HS-5 (cell line): ENCODE results near the gene XXYLT1.

Source experiments
- DNase-seq: peaks from one replicate; pipeline ENCODE4 v3.0.0-alpha.2; 2012; ENCODE audit warnings: low read depth

Gene XXYLT1

DNA sequence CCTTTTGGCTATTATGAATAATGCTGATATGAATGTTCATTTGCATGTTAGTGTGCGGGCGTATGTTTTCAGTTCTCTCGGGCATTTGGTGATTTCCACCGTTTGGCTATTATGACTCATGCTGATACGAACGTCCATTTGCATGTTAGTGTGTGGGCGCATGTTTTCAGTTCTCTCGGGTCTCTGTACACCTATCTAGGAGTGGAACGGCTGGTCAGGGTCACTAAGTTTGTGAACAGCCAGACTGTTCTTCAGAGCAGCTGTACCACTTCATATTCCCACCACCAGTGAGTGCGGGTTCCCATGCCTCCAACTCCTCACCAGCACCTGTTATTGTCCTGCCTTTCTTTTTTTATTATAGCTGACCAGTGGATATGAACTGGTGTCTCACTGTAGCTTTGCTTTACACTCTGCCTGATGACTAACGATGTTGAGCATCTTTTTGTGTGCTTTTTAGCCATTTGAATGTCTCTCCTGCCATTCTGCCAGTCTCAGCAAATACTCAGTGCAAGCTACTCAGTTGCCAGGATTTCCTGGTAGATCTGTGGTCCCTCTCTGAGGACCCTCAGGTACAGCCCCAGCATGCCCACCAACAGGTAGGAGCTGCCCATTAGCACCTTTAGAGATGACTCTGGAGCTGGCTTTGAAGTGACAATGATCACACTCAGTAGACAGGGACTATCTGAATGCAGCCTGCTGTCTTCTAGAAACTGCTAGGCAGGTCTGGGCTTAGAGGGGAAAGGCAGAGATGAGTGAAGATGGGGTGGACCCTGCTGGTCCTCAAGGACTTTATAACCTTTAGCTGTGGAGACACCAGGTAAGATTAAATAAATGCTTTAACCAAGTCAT is 141.1 kb downstream of the XXYLT1 start:
- no peak for DNase-seq

DNA sequence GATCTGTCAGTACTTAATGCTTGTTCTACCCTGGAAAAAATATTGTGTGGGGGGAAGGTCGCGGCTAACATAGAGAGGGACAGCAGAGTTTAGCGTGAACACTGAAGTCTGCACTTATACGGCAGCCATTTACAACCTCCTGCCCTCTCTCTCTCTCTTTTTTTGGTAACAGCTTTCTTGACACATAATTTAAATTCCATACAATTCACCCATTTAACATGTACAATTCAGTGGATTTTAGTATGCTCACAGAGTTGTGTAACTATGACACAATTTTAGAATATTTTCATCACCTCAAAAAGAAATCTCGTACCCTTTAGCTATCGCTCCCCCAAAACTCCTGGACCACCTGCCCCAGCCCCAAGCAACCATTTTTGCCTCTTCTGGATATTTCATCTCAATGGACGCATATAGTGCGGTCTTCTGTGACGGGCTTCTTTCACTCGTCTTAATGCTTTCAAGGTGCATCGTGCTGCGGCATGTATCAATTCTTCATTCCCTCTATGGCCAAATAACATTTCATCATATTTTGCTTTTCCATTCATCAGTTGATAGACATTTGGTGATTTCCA is 141.8 kb downstream of the XXYLT1 start:
- DNase-seq, result no peak

DNA sequence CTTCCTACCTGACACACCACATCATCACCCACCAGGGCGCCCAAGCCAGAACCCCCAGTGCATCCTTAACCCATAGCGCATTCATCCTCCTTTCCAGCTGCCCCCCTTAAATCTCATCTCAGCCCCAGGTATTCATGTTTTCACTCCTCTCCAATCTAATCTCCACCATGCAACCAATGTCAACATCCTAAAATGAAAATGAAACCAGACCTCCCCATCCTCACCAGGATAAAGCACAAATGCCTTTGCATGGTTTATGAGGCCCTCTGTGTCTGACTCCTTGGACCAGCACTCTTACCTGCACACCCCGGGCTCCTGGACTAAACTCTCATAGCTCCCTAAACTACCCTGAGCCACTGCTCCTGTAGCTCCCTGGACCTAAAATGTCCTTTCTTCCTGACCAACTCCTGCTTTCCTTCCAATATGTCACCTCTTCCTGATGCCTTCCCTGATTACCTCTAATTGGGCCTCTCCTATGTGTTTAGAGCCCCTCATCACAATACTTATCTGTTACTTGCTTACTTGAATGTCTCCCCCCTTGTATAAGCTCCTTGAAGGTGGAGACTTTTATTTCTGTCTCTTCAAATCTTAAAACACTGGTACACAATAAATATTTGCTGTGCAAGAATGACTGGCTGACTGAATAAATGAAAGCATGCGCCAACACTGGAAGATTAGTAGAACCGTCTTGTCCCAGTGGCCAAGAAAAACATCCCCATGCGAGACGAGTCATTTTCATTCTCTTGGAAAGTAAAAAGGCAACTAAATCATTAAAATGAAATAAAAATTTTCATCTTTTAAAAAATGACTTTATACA is 142.5 kb downstream of the XXYLT1 start:
- no peak for DNase-seq

DNA sequence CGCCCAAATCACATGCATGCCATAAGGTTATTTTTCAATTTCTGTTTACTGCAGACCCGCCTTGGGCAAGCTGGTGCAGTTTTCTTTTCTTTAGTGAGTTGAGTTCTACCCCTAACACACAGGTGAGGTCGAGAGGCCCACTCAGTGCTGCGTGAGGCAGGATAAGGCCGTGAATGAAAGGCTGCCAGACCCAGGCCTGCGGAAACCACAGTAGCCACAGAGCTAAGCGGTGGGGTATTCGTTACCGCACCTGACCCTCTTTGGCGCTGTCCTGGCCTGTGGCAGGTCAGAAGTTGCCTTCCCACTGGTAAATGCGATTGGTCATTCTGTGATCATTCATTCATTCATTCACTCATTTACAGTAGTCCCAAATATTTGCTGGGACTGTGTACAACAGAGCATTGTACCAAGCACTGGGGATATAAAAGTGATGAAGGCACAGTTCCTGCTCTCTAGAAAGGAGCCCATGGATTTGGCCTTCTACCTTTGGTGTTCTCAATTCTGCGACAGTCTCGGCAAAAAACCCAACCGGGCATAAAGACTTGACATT is 144.8 kb downstream of the XXYLT1 start:
- no peak for DNase-seq

DNA sequence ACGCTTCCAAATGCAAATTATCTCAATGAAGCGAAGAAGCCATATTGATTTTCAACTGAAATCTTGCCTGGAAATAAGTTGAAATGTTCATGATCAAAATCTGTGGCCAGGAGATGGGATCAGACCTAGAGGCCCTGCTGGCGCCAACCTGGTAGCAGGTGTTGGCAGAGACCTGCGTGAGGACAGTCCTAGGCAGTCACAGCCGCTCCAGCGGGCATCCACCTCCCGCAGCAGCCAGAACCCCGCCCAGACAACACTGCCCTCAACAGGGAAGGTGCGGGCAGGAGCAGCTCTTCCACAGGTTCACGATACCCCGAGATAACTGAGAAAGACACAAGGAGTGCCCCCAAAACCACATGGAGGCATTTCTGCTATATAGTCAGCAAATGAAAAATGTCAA is 145.3 kb downstream of the XXYLT1 start:
- no peak for DNase-seq

DNA sequence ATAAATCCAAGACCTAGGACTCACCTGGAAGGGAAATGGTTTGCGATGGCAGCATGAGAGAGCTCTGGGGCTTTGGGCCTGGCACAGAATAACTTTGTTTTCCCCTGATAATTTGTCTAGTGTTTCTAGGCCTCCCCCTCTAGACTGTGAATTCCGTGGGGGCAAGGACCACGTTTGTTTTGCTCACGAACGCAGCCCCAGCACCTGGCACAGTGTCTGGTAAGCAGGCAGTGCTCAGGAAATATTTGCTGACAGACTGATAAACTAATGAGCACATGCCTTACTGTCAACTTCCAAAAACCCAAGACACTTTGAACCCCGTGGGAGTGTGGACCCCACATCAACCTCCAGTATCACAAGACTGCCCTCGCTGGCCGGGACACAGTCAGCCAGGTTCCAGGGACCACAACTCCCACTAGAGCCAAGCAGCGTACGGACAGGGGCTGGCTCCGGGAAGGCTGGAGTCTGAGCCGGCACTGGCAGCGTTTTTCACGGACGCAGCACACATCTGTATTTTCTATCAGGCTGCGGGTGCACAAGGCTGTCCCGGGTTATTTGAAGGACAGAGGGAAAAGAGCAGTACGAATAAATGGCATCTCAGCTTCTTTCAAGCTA is 146.5 kb downstream of the XXYLT1 start:
- no peak for DNase-seq

DNA sequence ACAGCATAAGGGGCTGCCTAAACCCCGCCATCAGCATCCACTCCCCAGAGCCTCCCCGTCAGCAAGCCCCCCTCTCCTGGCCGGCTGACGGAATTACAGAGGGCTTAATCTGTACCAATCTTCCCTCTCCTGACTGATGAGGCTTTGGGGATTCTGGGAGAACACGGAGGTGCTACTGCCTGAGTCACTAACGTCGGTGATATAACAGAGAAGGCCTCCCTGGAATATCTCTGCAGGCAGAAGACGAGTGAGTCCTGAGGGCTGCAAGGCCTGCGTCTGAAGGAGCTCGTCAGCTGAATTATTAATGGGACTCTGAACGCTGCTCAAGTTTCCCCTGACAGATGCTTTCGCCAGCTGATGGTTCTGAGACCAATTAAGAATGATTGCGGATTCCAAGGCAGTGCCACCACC is 147.7 kb downstream of the XXYLT1 start:
- no peak for DNase-seq

DNA sequence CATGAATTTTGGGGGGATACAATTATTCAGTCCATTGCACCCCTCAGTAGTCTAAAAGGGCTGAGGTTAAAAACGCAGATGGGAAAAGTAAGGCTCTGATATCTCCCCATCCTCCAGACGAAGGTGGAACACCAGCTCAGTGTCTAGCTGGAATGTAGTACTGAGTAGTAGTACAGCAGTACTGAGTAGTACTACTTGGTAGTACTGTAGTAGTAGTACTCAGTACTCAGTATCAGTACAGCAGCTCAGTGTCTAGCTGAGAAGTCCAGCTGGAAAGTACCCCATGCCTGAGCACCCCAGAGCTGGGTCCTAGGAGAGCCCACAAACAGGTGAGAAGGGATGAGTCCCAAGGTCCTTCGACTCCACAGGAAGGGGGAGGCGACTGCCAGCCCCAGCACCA is 148.7 kb downstream of the XXYLT1 start:
- no peak for DNase-seq

DNA sequence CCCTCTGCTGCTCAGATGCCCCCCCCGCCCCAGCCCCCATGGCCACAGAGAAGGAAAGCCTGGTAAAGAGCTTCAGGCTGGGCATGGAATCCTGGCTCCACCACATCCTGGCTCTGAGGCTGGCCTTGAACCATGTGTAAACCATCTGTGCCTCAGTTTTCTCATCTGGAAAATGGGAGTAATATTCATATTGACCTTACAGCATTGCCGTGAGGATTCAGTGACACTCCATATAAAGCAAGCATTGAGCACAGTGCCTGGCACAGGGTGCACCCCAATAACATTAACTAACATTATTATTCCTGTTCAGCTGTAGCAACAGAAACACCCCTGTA is 150.7 kb downstream of the XXYLT1 start:
- no peak for DNase-seq

DNA sequence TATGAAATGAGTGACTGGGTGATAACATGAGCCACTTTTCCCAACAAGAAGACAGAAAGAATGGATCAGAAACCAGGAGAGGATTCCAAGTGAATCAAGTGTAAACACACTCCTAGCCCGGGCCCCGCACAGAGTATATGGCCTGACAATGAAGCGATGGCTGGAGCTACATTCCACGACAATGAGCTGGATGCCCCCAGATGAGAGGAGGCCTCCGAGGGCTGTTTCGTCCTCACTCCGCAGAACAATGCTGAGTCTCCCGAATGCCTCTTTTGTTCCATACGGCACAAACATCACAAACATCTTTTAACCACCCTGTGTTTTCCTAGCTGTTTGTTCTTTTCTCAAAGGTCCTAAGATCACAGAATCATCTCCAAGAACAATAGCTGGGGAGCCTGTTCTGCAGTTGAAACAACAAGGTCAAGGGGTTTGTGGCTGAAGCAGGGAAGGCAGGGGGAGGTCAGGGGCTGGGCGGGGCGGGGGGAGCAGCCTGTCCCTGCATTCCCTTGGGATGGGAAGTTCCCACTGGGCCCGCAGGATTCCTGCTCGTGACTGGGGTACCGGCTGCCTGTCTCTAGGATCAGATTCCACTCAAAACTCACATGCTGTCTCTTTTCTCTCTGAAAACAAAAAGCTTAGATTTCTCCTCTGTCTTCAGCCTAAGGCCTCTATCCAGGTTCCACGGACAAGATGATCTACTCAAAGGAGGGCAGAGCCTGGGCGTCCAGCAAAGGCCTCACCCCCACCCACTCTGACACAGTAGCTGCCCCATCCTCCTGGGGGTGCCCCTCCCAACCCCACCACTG is 151.3 kb downstream of the XXYLT1 start:
- peak; percentile 56 for DNase-seq

DNA sequence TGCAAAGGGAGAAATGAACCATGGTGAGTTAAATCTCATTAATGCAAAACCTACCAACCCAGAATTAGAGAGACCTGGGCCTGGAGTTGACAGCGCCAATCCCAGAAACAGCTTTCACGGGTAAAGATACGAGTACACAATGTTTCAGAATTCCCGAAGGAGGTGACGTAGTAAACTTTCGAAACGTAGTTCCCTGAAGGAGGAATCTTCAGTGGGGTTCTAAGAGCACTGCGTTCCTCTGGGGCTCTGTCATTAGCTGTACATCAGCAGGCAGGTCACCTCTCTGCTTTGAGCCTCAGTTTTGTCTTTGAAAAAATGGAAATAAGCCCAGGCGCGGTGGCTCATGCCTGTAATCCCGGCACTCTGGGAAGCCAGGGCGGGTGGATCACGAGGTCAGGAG is 152.3 kb downstream of the XXYLT1 start:
- no peak for DNase-seq

DNA sequence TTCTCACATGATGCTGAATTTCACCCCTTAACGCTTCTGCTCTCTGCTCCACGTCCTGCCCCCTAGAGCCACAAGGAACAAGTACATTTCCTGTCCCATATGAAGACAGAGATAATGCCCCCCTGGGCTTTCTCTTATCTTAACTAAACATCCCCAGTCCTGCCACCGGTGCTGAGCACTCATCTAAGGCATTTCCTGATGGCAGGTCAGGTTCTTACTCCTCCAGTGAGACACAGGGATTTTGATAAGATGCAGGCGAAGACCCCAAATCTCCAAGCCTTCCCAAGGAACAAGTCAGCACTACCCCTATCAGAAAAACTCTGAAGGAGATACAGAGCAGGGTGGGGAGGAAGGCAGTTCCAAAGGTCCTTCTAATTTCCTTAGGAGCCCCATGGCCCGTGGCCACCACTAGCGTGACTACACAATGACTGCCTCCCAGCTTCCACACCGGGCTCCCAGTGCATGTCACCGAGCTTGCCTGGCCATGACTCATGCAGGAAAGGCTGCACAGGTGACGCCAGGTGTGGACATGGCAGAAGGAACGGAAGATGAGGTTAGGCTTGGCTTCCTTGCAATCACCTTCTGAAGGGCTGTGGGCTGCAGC is 152.9 kb downstream of the XXYLT1 start:
- DNase-seq, result no peak

DNA sequence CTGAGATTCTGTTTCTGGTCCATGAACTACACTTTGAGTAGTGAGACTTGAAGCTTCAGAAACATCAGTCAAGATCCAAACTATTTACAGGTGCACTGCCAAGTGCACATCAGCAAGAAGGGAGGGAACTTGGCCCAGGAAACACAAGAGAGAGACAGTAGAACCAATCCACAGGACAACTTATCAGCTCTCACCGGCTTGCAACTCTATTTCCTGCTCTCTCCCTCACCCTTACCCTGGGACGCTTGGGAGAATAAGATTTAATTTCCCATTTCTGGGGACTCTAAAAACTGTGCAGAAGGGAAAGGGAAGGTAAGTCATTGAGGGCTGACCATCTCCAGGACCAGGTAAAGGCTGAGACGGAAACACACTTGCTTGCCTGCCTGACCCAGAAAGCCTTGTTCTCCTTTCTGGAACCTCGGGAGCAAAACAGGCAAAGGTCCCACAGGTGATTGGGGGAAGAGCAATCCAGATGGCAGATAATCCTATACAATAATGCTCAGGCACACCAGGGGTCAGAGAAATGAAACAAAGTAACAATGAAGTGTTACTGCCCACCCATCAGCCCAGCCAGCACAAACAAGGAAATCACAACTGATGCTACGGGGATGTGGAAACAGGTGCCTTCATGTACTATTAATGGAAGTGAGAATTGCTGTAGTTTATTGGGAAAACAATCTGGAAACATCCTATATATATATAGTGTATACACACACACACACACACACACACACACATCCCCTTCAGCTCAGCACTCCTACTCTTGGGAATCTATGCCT is 154.4 kb downstream of the XXYLT1 start:
- DNase-seq, result no peak

DNA sequence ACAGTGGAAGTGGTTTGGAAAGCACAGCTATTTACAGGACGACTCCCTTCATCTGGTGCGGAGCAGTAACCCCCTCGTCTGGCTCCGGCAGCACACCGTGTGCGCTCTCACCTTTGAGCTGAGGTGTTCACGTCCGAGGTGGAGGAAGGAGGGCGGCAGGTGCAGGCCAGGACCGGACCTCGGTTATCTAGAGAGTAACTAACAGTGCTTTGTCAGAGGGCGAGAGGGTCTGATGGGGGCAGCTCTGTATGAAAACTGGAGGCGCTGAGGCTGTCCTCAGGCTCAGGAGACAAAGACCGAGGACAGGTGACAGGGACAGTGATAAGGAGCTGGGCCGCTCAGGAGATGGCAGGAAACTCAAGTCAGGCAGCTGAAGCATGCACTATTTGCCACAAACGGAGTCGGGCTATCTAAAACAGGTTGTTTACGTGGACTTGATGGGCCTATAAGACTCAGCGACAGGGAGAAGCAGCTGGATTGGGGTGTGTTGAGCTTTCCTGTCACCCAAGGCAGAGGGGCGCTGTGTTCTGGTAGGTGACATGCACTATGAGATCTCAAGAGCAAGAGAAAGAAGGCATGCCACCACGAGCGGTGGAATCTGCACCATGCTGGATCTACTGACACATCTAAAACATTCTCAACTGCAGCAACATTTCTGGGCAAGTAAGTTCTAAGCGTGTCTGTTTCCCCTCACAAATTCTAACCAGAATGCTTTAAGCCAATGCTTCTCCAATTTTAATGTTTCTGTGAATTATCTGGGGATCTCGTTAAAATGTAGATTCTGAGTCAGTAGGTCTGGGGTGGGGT is 155.2 kb downstream of the XXYLT1 start:
- no peak for DNase-seq

DNA sequence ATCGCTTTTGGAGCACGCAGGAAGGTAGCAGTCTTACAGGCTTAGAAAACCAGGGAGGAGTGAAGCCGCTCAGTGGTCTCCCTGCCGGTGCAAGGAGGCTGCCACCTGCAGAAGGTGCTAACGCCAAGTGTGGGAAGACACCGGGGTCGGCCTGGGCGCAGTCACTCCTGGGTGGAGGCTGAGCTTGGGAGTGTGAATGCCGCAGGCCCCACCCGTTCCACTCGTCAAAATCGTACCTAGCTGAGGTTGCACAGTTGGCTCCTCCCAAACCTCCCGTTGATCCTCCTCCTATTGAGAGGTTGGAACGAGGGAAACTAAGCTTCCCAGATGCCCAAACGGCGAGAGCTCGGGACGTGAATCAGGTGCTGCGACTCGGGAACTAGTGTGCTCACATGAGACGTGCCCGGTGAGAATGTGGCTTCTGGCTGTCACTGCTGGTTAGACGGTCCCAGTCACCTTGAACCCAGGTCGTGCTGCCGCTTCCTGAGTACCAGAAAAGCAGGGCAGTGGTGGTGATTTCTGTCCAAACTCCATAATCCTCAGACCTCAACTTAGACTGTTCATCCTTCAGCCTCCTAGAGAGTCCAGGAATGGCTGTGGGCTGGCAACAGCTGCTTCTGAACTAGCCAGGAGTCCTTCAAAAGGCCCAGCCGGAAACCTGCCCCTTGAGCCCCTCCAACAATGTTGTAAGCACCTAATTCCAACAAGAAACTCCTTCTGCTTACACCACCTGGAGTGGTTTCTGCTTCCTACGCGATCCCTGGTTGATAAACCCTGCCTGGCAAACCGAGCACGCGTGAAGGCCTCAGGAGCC is 156.0 kb downstream of the XXYLT1 start:
- DNase-seq, result no peak

DNA sequence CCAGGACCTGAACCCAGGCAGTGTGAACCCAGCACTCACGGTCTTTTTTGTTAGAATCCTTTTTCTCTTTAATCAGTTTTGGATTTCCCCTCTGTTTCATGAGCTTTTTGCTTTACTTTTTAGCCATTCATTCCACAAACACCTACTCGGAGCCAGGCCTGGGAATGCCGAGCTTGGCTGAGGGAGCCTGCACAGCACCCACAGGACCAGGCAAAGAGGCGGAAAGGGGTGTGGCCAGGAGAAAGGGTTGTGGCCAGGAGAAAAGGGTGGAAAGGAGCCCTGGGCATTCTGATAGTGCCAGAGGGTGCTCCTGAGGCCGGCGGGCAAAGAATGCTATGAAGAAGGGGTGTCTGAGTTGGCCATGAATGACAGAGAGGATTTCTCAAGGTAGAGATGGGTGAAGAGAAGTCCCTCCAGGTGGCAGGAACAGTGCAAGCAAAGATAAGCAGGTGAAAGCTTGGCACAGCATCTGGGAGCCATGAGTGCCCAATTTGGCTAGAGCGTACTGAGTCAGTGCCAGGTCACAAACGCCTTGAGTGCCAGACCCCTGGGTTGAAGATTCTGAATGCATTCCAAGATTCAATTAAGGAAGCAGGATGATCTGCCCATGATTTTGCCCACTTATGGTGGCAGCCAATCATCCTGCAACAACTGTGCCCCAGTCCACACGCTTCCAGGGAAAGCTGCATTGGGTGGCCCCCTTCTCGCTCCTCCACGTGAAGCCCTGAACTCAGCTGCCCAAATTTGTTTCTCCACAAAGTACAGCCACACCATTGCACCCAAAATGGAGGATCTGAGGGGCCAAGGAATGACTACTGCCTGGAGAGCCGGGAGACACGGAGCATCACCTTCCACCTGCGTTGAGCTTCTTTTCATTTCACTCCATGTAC is 157.2 kb downstream of the XXYLT1 start:
- DNase-seq, result no peak

DNA sequence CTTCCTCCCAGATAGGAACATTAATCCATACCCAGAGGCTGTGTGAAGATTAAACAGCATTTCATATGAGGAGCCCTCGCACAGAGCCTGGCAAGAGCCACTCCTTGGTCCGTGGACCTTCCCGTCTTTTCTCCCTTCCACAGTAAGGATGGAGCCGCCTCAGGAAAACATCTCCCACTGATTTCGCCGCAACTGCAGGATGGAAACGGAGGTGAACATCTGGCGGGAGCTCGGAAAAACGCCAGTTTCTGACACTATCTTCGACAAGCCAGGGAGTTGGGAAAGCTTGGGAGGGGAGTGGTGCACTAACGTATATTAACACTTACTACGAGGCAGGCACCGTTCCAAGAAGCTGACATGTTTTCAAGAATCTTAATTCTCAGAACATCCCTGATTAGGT is 157.9 kb downstream of the XXYLT1 start:
- no peak for DNase-seq
